Astrocyte of the cerebellum (primary cell): ENCODE results near the gene DDX1.

Experiments used
- DNase-seq: peaks from one replicate; pipeline ENCODE4 v3.0.0-alpha.2; 2011; ENCODE audit warnings: low read depth
- H3K4me3 ChIP-seq: 2 replicates; pipeline ENCODE4 v1.5.1; 2011; ENCODE audit warnings: mild to moderate bottlenecking, low read depth, low read length, moderate library complexity
- in situ Hi-C: cut with HindIII; loops from 2 replicates; pipeline ENCODE4 v1.10.0; 2017; ENCODE audit warnings: low sequenced_read_pairs
- TF ChIP-seq, protein P1 (sequence below): IDR thresholded peaks from 2 replicates; pipeline ENCODE4 v1.5.1; 2012; ENCODE audit warnings: low read length, low read depth, moderate library complexity, mild to moderate bottlenecking; ENCODE audit errors: missing control alignments

DDX1 gene

GRCh38 chr2:15561574-15562344 lies 29.9 kb upstream of the DDX1 start:
- in situ Hi-C loops: no loop called here
- peak overlapping the region; percentile 92 for H3K4me3 ChIP-seq
- TF ChIP-seq, protein P1, sequence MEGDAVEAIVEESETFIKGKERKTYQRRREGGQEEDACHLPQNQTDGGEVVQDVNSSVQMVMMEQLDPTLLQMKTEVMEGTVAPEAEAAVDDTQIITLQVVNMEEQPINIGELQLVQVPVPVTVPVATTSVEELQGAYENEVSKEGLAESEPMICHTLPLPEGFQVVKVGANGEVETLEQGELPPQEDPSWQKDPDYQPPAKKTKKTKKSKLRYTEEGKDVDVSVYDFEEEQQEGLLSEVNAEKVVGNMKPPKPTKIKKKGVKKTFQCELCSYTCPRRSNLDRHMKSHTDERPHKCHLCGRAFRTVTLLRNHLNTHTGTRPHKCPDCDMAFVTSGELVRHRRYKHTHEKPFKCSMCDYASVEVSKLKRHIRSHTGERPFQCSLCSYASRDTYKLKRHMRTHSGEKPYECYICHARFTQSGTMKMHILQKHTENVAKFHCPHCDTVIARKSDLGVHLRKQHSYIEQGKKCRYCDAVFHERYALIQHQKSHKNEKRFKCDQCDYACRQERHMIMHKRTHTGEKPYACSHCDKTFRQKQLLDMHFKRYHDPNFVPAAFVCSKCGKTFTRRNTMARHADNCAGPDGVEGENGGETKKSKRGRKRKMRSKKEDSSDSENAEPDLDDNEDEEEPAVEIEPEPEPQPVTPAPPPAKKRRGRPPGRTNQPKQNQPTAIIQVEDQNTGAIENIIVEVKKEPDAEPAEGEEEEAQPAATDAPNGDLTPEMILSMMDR: no peak
- DNase-seq: no peak

DNA sequence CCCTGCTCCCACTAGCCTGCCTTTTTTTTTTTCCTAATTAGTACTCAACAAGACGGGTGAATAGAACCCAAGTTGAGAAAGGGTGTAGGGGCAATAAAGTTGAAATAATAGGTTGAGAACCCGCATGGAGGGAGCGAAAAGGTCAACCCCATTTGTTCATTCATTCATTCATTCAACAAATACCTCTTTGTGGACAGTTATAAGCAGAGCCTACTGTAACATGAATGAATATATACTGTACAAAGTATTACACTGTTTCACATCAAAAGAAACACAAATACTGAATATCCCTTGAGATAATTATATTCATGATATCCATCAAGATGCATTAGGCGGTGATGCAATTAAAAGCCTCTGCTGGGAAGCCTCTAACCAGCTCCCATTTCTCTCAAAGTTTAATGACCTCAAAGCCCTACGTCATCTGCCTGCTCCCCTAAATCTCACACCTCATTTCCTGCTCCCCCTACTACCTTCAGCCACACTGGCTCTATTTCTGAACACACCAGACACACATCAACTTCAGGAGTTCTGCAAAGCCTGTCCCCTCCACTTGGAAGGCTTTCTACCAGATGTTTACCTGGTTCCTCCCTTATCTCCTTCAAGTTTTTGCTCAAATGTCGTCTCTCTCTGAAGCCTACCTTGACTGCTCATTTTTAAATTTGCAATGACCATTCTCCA lies 29.2 kb upstream of the DDX1 start:
- no peak for DNase-seq
- TF ChIP-seq, protein P1: no peak
- in situ Hi-C loops: no loop called here
- no peak overlapping the region for H3K4me3 ChIP-seq

DNA sequence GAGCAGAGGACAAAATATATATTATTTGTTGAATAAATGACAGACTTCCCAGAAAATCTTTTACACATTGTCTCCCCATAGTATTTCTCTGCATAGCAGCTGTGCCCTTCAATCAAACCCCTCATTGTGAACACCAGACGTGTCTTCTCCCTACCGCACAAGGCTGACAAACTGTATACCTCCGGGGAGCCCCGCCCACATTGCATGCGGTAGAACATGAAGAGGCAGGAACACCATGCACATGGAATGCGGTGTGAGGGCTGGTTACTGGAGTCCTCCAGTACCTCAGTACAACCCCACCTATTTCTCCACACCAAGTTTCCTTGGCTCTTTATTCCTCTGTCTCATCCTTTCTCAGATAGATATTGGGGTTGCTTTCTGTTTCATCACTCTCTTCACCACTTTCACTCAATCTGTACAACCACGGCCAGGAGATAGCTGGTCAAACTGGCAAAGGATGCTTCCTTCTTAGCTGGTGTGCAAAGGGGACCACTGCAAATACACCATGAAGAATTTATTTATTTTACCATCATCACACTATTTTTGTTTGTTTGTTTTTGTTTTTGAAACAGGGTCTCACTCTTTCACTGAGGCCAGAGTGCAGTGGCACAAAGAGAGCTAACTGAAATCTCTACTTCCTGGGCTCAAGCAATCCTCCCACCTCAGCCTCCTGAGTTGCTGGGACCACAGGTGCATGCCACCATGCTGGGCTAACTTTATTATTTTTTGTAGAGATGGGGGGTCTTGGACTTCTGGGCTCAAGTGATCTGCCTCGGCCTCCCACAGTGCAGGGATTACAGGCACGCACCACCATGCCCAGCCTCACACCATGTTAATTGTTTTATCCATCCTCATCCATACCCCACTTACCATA lies 28.2 kb upstream of the DDX1 start:
- TF ChIP-seq, protein P1: no peak
- in situ Hi-C loops: no loop called here
- no peak overlapping the region for H3K4me3 ChIP-seq
- DNase-seq: no peak

DNA sequence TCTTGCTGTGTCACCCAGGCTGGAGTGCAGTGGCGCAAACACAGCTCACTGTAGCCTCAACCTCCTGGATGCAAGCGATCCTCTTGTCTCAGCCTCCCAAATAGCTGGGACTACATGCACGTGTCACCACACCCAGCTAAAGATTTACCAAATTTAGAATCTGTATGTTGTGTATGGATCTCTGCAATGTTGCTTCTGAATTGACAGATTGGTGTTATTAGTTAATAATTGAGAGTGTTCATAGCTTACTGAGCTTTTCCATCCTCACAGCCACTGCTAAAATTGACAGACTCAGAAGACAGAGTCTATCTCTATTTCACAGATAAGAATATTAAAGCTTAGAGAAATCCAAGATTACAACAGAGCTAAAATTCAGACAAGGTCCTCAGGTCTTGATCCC lies 26.3 kb upstream of the DDX1 start:
- TF ChIP-seq, protein P1: no peak
- H3K4me3 ChIP-seq: no peak overlapping the region
- in situ Hi-C loops: no loop called here
- no peak for DNase-seq

DNA sequence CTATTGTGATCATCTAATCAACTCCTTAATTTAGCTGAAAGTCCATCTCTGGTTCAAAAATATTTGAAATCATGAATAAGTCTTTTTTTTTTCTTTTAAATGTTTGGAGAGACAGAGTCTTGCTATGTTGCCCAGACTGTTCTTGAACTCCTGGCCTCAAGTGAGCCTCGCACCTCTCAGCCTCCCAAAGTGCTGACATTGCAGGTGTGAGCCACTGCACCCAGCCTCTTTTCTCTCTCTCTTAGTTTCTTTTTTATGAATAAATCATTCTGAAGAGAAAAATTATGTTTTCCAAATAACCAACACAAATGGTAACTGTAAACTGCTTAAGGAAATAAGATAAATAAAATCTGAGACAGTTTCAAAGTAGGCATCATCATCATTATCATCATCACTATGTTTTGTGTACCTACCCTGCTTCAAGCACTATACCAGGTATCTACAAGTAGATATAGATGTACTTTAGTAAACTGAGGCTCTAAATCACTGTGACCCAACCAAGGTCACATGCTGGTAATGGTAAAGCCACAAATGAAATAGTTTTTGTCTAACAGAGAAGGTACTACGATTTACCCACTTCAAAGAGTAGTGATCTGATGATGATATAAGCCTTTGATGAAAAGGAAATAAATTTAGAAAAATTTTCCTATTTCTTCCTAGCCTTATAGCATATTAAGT lies 25.5 kb upstream of the DDX1 start:
- in situ Hi-C loops: no loop called here

GRCh38 chr2:15566912-15567311 lies 24.8 kb upstream of the DDX1 start:
- no peak for DNase-seq
- TF ChIP-seq, protein P1: no peak
- in situ Hi-C loops: no loop called here
- H3K4me3 ChIP-seq: no peak overlapping the region

More for the DNA sequence above, 25.5 kb upstream of the DDX1 start:
- no peak overlapping the region for H3K4me3 ChIP-seq
- TF ChIP-seq, protein P1: no peak
- no peak for DNase-seq
